ENCODE measurements around the gene BBS9.

Gene BBS9

GRCh38 chr7:33539659-33540400 lies 410.5 kb downstream of the BBS9 start:
- Histone ChIP-seq H3K4me1 (ENCODE audit: control insufficient read depth in 2 of 2, insufficient read depth in 2 of 2, low read length in 2 of 2) (no peaks in the 10 kb centered on the region), H3K27me3 (ENCODE audit: control insufficient read depth in 2 of 2, insufficient read depth in 2 of 2, low read length in 2 of 2) (no peaks in the 10 kb centered on the region), H3K4me3 (ENCODE audit: low read length in 2 of 2) (no peak overlapping the region), H3K36me3 (ENCODE audit: control insufficient read depth in 2 of 2, insufficient read depth in 2 of 2, low read length in 2 of 2) (no peaks in the 10 kb centered on the region), H3K9ac (ENCODE audit: low read depth in 1 of 2, low read length in 2 of 2) (no peak overlapping the region), H3K9me3 (ENCODE audit: control insufficient read depth in 2 of 2, low read length in 2 of 2) (no peaks in the 10 kb centered on the region), H3K27ac (ENCODE audit: low read depth in 2 of 2, low read length in 2 of 2) (no peak overlapping the region)

GRCh38 chr7:33547880-33548279 lies 418.5 kb downstream of the BBS9 start:
- no peak overlapping the region for H3K9ac ChIP-seq (ENCODE audit: low read depth in 1 of 2, low read length in 2 of 2)
- no peaks in the 10 kb centered on the region for H3K9me3 ChIP-seq (ENCODE audit: control insufficient read depth in 2 of 2, low read length in 2 of 2)
- no peaks in the 10 kb centered on the region for H3K36me3 ChIP-seq (ENCODE audit: control insufficient read depth in 2 of 2, insufficient read depth in 2 of 2, low read length in 2 of 2)
- no peak overlapping the region for H3K27ac ChIP-seq (ENCODE audit: low read depth in 2 of 2, low read length in 2 of 2)
- H3K4me1 ChIP-seq (ENCODE audit: control insufficient read depth in 2 of 2, insufficient read depth in 2 of 2, low read length in 2 of 2): no peaks in the 10 kb centered on the region
- no peaks in the 10 kb centered on the region for H3K27me3 ChIP-seq (ENCODE audit: control insufficient read depth in 2 of 2, insufficient read depth in 2 of 2, low read length in 2 of 2)
- H3K4me3 ChIP-seq (ENCODE audit: low read length in 2 of 2): no peak overlapping the region

- H3K4me1 ChIP-seq (ENCODE audit: control insufficient read depth in 2 of 2, insufficient read depth in 2 of 2, low read length in 2 of 2): no peaks in the 10 kb centered on the region
Measured at GRCh38 chr7:33550363-33550762, 421.0 kb downstream of the BBS9 start.

GRCh38 chr7:33550979-33551378 lies 421.6 kb downstream of the BBS9 start:
- H3K4me3 ChIP-seq (ENCODE audit: low read length in 2 of 2): no peak overlapping the region
- no peaks in the 10 kb centered on the region for H3K4me1 ChIP-seq (ENCODE audit: control insufficient read depth in 2 of 2, insufficient read depth in 2 of 2, low read length in 2 of 2)
- H3K9me3 ChIP-seq (ENCODE audit: control insufficient read depth in 2 of 2, low read length in 2 of 2): no peaks in the 10 kb centered on the region
- H3K9ac ChIP-seq (ENCODE audit: low read depth in 1 of 2, low read length in 2 of 2): no peak overlapping the region
- no peaks in the 10 kb centered on the region for H3K36me3 ChIP-seq (ENCODE audit: control insufficient read depth in 2 of 2, insufficient read depth in 2 of 2, low read length in 2 of 2)
- no peak overlapping the region for H3K27ac ChIP-seq (ENCODE audit: low read depth in 2 of 2, low read length in 2 of 2)
- no peaks in the 10 kb centered on the region for H3K27me3 ChIP-seq (ENCODE audit: control insufficient read depth in 2 of 2, insufficient read depth in 2 of 2, low read length in 2 of 2)

More at GRCh38 chr7:33550363-33550762, 421.0 kb downstream of the BBS9 start:
- Histone ChIP-seq H3K9me3 (ENCODE audit: control insufficient read depth in 2 of 2, low read length in 2 of 2) (no peaks in the 10 kb centered on the region), H3K27me3 (ENCODE audit: control insufficient read depth in 2 of 2, insufficient read depth in 2 of 2, low read length in 2 of 2) (no peaks in the 10 kb centered on the region), H3K27ac (ENCODE audit: low read depth in 2 of 2, low read length in 2 of 2) (no peak overlapping the region), H3K9ac (ENCODE audit: low read depth in 1 of 2, low read length in 2 of 2) (no peak overlapping the region), H3K4me3 (ENCODE audit: low read length in 2 of 2) (no peak overlapping the region), H3K36me3 (ENCODE audit: control insufficient read depth in 2 of 2, insufficient read depth in 2 of 2, low read length in 2 of 2) (no peaks in the 10 kb centered on the region)

- no peaks in the 10 kb centered on the region for H3K9me3 ChIP-seq (ENCODE audit: control insufficient read depth in 2 of 2, low read length in 2 of 2)
- H3K4me1 ChIP-seq (ENCODE audit: control insufficient read depth in 2 of 2, insufficient read depth in 2 of 2, low read length in 2 of 2): no peaks in the 10 kb centered on the region
- no peak overlapping the region for H3K4me3 ChIP-seq (ENCODE audit: low read length in 2 of 2)
- no peak overlapping the region for H3K27ac ChIP-seq (ENCODE audit: low read depth in 2 of 2, low read length in 2 of 2)
- no peaks in the 10 kb centered on the region for H3K27me3 ChIP-seq (ENCODE audit: control insufficient read depth in 2 of 2, insufficient read depth in 2 of 2, low read length in 2 of 2)
- no peaks in the 10 kb centered on the region for H3K36me3 ChIP-seq (ENCODE audit: control insufficient read depth in 2 of 2, insufficient read depth in 2 of 2, low read length in 2 of 2)
- H3K9ac ChIP-seq (ENCODE audit: low read depth in 1 of 2, low read length in 2 of 2): no peak overlapping the region
Measured at GRCh38 chr7:33554046-33554445, 424.7 kb downstream of the BBS9 start.

GRCh38 chr7:33554576-33554975 lies 425.2 kb downstream of the BBS9 start:
- Histone ChIP-seq H3K27me3 (ENCODE audit: control insufficient read depth in 2 of 2, insufficient read depth in 2 of 2, low read length in 2 of 2) (no peaks in the 10 kb centered on the region), H3K27ac (ENCODE audit: low read depth in 2 of 2, low read length in 2 of 2) (no peak overlapping the region), H3K9ac (ENCODE audit: low read depth in 1 of 2, low read length in 2 of 2) (no peak overlapping the region), H3K4me3 (ENCODE audit: low read length in 2 of 2) (no peak overlapping the region), H3K36me3 (ENCODE audit: control insufficient read depth in 2 of 2, insufficient read depth in 2 of 2, low read length in 2 of 2) (no peaks in the 10 kb centered on the region), H3K4me1 (ENCODE audit: control insufficient read depth in 2 of 2, insufficient read depth in 2 of 2, low read length in 2 of 2) (no peaks in the 10 kb centered on the region), H3K9me3 (ENCODE audit: control insufficient read depth in 2 of 2, low read length in 2 of 2) (no peaks in the 10 kb centered on the region)

- Histone ChIP-seq H3K4me1 (ENCODE audit: control insufficient read depth in 2 of 2, insufficient read depth in 2 of 2, low read length in 2 of 2) (no peaks in the 10 kb centered on the region), H3K9me3 (ENCODE audit: control insufficient read depth in 2 of 2, low read length in 2 of 2) (no peaks in the 10 kb centered on the region), H3K27ac (ENCODE audit: low read depth in 2 of 2, low read length in 2 of 2) (no peak overlapping the region), H3K4me3 (ENCODE audit: low read length in 2 of 2) (no peak overlapping the region), H3K27me3 (ENCODE audit: control insufficient read depth in 2 of 2, insufficient read depth in 2 of 2, low read length in 2 of 2) (no peaks in the 10 kb centered on the region), H3K36me3 (ENCODE audit: control insufficient read depth in 2 of 2, insufficient read depth in 2 of 2, low read length in 2 of 2) (no peaks in the 10 kb centered on the region), H3K9ac (ENCODE audit: low read depth in 1 of 2, low read length in 2 of 2) (no peak overlapping the region)
Measured at GRCh38 chr7:33556472-33556871, 427.1 kb downstream of the BBS9 start.

- H3K27me3 ChIP-seq (ENCODE audit: control insufficient read depth in 2 of 2, insufficient read depth in 2 of 2, low read length in 2 of 2): no peaks in the 10 kb centered on the region
- no peaks in the 10 kb centered on the region for H3K9me3 ChIP-seq (ENCODE audit: control insufficient read depth in 2 of 2, low read length in 2 of 2)
- no peak overlapping the region for H3K4me3 ChIP-seq (ENCODE audit: low read length in 2 of 2)
- H3K36me3 ChIP-seq (ENCODE audit: control insufficient read depth in 2 of 2, insufficient read depth in 2 of 2, low read length in 2 of 2): no peaks in the 10 kb centered on the region
- H3K27ac ChIP-seq (ENCODE audit: low read depth in 2 of 2, low read length in 2 of 2): no peak overlapping the region
- no peaks in the 10 kb centered on the region for H3K4me1 ChIP-seq (ENCODE audit: control insufficient read depth in 2 of 2, insufficient read depth in 2 of 2, low read length in 2 of 2)
- H3K9ac ChIP-seq (ENCODE audit: low read depth in 1 of 2, low read length in 2 of 2): no peak overlapping the region
Measured at GRCh38 chr7:33558549-33559323, 429.4 kb downstream of the BBS9 start.

- Histone ChIP-seq H3K9ac (ENCODE audit: low read depth in 1 of 2, low read length in 2 of 2) (no peak overlapping the region), H3K4me3 (ENCODE audit: low read length in 2 of 2) (no peak overlapping the region), H3K27me3 (ENCODE audit: control insufficient read depth in 2 of 2, insufficient read depth in 2 of 2, low read length in 2 of 2) (no peaks in the 10 kb centered on the region), H3K36me3 (ENCODE audit: control insufficient read depth in 2 of 2, insufficient read depth in 2 of 2, low read length in 2 of 2) (no peaks in the 10 kb centered on the region), H3K9me3 (ENCODE audit: control insufficient read depth in 2 of 2, low read length in 2 of 2) (no peaks in the 10 kb centered on the region), H3K4me1 (ENCODE audit: control insufficient read depth in 2 of 2, insufficient read depth in 2 of 2, low read length in 2 of 2) (no peaks in the 10 kb centered on the region), H3K27ac (ENCODE audit: low read depth in 2 of 2, low read length in 2 of 2) (no peak overlapping the region)
Measured at GRCh38 chr7:33559324-33559710, 430.0 kb downstream of the BBS9 start.

- no peaks in the 10 kb centered on the region for H3K4me1 ChIP-seq (ENCODE audit: control insufficient read depth in 2 of 2, insufficient read depth in 2 of 2, low read length in 2 of 2)
- no peak overlapping the region for H3K9ac ChIP-seq (ENCODE audit: low read depth in 1 of 2, low read length in 2 of 2)
- no peak overlapping the region for H3K4me3 ChIP-seq (ENCODE audit: low read length in 2 of 2)
- H3K36me3 ChIP-seq (ENCODE audit: control insufficient read depth in 2 of 2, insufficient read depth in 2 of 2, low read length in 2 of 2): no peaks in the 10 kb centered on the region
- no peaks in the 10 kb centered on the region for H3K9me3 ChIP-seq (ENCODE audit: control insufficient read depth in 2 of 2, low read length in 2 of 2)
- H3K27me3 ChIP-seq (ENCODE audit: control insufficient read depth in 2 of 2, insufficient read depth in 2 of 2, low read length in 2 of 2): no peaks in the 10 kb centered on the region
- H3K27ac ChIP-seq (ENCODE audit: low read depth in 2 of 2, low read length in 2 of 2): no peak overlapping the region
Measured at GRCh38 chr7:33562996-33563395, 433.6 kb downstream of the BBS9 start.

Data from mucosa of rectum (tissue), 2 donors.